ENCODE results near the gene STYXL2. TPM values are rescaled to one million over a fixed set of nuclear protein-coding genes. Genes with fewer than 3 reads are reported as not detected.

Gene STYXL2
- total and polyA plus RNA-seq, 2 of the 8 experiments (the other 6 are each of a cell fraction or from before 2014, with no cell fraction given) = 0.09 to 0.22 TPM

DNA sequence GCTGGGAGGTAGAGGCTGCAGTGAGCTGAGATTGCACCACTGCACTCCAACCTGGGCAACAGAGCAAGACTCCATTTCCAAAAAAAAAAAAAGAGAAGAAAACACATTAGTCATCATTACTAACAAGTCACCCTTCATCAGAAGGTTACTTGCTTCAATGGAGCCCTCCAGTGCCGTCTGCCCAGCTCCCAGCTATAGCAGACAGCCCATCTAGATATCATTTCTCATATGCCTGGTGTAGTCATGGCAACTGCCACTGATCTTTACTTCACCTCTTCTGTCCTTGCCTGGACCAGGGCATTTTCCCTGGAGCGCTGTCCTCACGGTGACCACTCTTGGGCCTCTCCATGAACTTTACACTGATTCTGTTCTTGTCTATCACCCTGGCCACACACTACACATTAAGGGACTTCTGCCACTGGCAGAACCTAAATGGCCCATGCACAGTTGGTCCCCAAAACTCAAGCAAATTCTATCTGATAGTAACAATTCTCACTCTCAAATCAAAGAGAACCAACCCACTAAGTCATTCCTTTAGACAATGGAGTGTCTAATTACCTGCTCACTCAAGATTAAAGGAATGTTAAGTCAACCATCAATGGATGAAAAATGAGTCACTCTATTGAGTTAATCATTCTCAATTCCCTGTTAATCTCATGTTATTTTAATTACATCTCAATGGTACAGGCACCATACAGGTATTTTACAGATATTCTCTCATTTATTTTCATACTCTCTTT, 16.6 kb upstream of the STYXL2 start:
- Histone ChIP-seq H3K79me2 (ENCODE audit: control insufficient read depth in 1 of 2, insufficient read depth in 2 of 2, low read length in 2 of 2) (no peaks in the 10 kb centered on the region), H3K14ac (ENCODE audit: insufficient read length) (no peak overlapping the region), H4K5ac (ENCODE audit: insufficient read length, low read depth, low read length) (no peak overlapping the region), H3K9ac (replicated peaks in 1 of 4; ENCODE audit: extremely low read depth in 1 of 4, low read depth in 3 of 4, low read length in 3 of 4) (no peak overlapping the region), H2AFZ (ENCODE audit: low read length) (no peak overlapping the region), H3K9me3 (ENCODE audit: insufficient read depth in 2 of 2, low read depth in 1 of 2, low read length in 1 of 2) (no peaks in the 10 kb centered on the region), H3K18ac (ENCODE audit: extremely low read depth, low read length) (no peak overlapping the region), H3K79me1 (ENCODE audit: low read depth, low read length) (no peaks in the 10 kb centered on the region), H2BK120ac (replicated peaks; ENCODE audit: low read depth, low read length) (no peak overlapping the region), H3K56ac (replicated peaks; ENCODE audit: insufficient read length, low read depth, low read length) (no peak overlapping the region), H3K4me3 (ENCODE audit: extremely low read depth in 1 of 4, insufficient read depth in 2 of 4, low read depth in 3 of 4, low read length in 4 of 4) (no peak overlapping the region), H3K4me1 (replicated peaks in 1 of 4; ENCODE audit: control insufficient read depth in 3 of 4, insufficient read depth in 4 of 4, low read length in 3 of 4) (no peaks in the 10 kb centered on the region), H3K36me3 (ENCODE audit: control insufficient read depth in 2 of 4, insufficient read depth in 4 of 4, low read length in 3 of 4) (no peaks in the 10 kb centered on the region), H4K91ac (replicated peaks; ENCODE audit: insufficient read length, low read length) (no peak overlapping the region), H3K27ac (ENCODE audit: low read depth, low read length) (no peak overlapping the region), H4K8ac (ENCODE audit: extremely low read depth, insufficient read depth, low read length) (no peak overlapping the region), H3K4ac (replicated peaks; ENCODE audit: insufficient read length, low read depth, low read length) (no peak overlapping the region), H2BK20ac (ENCODE audit: low read length) (no peak overlapping the region), H2AK5ac (ENCODE audit: low read depth, low read length) (no peak overlapping the region), H3K27me3 (replicated peaks in 1 of 4; ENCODE audit: control insufficient read depth in 3 of 4, extremely low read depth in 1 of 4, insufficient read depth in 3 of 4, low read length in 3 of 4) (no peaks in the 10 kb centered on the region; a peak in 1 of 7 replicates), H2BK15ac (ENCODE audit: low read length) (no peak overlapping the region), H2BK5ac (ENCODE audit: low read depth, low read length) (no peak overlapping the region), H3K23me2 (ENCODE audit: low read depth, low read length) (no peaks in the 10 kb centered on the region), H4K20me1 (replicated peaks in 1 of 2; ENCODE audit: control insufficient read depth in 1 of 2, insufficient read depth in 2 of 2, low read length in 2 of 2) (no peaks in the 10 kb centered on the region), H3K23ac (ENCODE audit: insufficient read length) (no peak overlapping the region), H3K4me2 (ENCODE audit: insufficient read depth in 1 of 2, low read depth in 2 of 2, low read length in 2 of 2) (no peak overlapping the region), H2BK12ac (ENCODE audit: low read depth, low read length) (no peak overlapping the region)
- TF ChIP-seq, protein P1, sequence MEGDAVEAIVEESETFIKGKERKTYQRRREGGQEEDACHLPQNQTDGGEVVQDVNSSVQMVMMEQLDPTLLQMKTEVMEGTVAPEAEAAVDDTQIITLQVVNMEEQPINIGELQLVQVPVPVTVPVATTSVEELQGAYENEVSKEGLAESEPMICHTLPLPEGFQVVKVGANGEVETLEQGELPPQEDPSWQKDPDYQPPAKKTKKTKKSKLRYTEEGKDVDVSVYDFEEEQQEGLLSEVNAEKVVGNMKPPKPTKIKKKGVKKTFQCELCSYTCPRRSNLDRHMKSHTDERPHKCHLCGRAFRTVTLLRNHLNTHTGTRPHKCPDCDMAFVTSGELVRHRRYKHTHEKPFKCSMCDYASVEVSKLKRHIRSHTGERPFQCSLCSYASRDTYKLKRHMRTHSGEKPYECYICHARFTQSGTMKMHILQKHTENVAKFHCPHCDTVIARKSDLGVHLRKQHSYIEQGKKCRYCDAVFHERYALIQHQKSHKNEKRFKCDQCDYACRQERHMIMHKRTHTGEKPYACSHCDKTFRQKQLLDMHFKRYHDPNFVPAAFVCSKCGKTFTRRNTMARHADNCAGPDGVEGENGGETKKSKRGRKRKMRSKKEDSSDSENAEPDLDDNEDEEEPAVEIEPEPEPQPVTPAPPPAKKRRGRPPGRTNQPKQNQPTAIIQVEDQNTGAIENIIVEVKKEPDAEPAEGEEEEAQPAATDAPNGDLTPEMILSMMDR (IDR thresholded peaks at IDR 0.05; ENCODE audit: control extremely low read depth in 1 of 3, insufficient read depth in 1 of 3, low read depth in 1 of 3, low read length in 3 of 3) = no peak
- TF ChIP-seq CBX5 (IDR thresholded peaks at IDR 0.05; ENCODE audit: low read depth, low read length) = no peak
- no peak for TF ChIP-seq SP4 (IDR thresholded peaks at IDR 0.05; ENCODE audit: low read length)
- FAIRE-seq = no peak
- WGBS, 2 experiments (ENCODE audit: extremely low coverage in 1 of 2, insufficient coverage in 1 of 2, insufficient read length in 1 of 2, insufficient replicate concordance in 2 of 2, low coverage in 1 of 2, low lambda C conversion rate in 2 of 2, missing lambda C conversion rate in 1 of 2) = 98% methylated on average over 3 of the region's 3 CpGs; no CpG with 5 or more reads in 1 of the 2 experiments
- CTCF ChIA-PET (ENCODE audit: partially characterized antibody) = no interaction called here
- no peak for DNase-seq (ENCODE audit: low read depth in 1 of 2, low spot score in 2 of 2)
- POLR2A ChIA-PET (ENCODE audit: partially characterized antibody) = no interaction called here
